SK-N-DZ (cell line): Measurements from ENCODE around the gene CNMD.
"Not testable (repeated sequence)": the region's sequence is repeated elsewhere in the genome, so short reads cannot be mapped to it uniquely, and the experiment has no call there.

Source experiments
- DNase-seq: peaks from one replicate; pipeline ENCODE4 v3.0.0-alpha.2; 2015; ENCODE audit warnings: low spot score

The CNMD gene

DNA sequence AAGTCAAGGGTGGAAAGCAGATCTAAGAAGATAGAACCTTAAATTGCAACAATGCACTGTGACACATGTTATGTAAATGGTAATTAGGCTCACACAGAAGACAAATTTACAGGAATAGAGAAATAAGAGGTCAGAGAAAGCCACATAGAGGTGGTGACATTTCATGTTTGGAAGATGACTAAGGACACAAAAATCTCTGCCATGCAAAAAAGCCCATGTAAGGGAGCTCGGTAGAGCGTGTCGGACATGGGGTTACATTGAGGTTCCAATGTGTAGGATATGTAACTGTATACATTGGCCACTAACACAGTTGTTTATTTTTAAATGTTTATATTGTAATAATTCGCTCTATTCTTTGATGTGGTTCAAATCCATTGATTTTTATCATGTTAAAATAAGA is 53.2 kb downstream of the CNMD start:
- DNase-seq = no peak

- not testable (repeated sequence) for DNase-seq
Observed at GRCh38 chr13:52685806-52686205, 53.8 kb downstream of the CNMD start.

- DNase-seq = no peak
Observed at GRCh38 chr13:52677823-52678222, 61.8 kb downstream of the CNMD start.

DNA sequence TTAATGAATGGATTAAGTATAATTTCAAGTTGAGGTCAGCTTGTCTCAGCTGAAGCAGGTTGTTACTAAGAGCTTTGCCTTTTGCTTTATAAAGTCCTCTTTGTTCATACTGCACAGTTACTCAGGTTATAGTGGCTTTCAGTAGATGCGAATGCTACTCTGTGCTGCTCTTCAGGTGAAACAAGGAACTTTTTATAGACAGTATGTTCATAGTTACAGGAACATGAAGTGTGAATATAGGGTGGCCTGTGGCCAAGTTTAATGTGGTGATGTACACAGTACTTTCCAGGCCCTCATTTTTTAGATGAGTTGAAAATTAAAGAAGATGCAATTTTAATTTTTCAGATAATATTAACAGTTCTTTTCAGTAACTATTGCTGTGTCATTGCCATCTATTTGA is 66.2 kb downstream of the CNMD start:
- no peak for DNase-seq

GRCh38 chr13:52670726-52671125 is 68.9 kb downstream of the CNMD start:
- no peak for DNase-seq

DNA sequence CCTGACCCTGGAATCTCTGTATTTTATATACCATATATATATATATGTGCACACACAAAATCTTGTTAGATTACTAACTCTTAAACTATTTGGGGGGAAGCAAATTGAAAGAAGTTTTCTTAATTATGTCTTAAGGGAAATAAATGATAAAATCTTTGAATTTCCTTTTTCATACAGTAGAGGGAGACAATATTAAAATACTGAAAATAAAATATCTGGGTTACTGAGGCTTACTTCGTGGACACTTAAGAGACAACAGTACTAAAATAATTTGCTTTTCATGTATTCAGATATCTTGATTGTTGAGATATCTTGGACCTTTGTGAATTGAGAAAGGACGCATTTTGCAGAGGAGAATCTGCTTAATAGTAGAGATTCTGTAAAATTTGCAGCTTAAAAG is 69.9 kb downstream of the CNMD start:
- DNase-seq = no peak

DNA sequence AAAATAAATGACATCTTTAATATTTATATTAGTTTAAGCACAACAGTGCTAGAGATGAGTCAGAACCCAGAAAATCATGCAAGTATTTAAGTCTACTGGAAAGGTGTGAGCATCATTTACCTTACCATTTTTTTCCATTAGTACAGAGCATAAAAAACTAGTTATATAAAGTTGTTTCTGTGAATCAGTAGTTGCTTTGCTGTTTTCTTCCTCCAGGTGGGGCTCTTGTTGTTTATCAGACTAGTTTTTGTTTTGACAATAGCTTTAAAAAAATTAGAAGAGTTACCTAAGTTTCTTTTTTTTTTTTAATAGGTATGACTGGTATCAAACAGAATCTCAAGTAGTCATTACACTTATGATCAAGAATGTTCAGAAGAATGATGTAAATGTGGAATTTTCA is 74.3 kb downstream of the CNMD start:
- no peak for DNase-seq

DNA sequence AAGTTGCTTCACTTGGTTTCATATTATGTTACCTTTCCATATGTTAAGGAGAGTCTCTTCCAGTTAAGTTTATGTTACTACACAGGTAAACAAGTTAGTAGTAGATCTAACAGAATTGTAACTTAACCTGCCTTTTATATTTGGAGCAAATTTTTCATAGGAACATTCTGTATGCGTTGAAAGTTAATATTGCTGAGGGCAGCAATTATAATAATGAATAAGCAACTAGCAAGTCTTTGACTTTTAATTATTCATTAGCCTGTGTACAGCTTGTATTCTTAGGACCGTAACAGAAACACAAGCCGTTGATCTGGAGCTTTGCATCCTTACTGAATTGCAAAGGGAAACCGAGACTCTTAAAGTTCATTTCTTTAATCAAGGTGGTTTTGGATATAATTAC is 75.3 kb downstream of the CNMD start:
- DNase-seq = no peak

- DNase-seq = no peak
Observed at GRCh38 chr13:52659340-52659739, 80.3 kb downstream of the CNMD start.
